K562 (cell line): Measurements from ENCODE around the gene UBA52. TPM values are rescaled to one million over a fixed set of nuclear protein-coding genes. Genes with fewer than 3 reads are reported as not detected.

Source experiments
- ATF1 ChIP-seq, 2 experiments: fragments of 450-650 bp in 1 of 2; IDR thresholded peaks; 2 replicates each; pipeline ENCODE4 v1.6.1; 2016; ENCODE audit warnings: missing compliant biosample characterization in 1 of 2, missing genetic modification characterization in 1 of 2
- ESRRB ChIP-seq: fragments of 250-450 bp; sonication (Bioruptor Pico); IDR thresholded peaks from 2 replicates; pipeline ENCODE4 v1.5.0; 2020; ENCODE audit warnings: mild to moderate bottlenecking, moderate library complexity, borderline replicate concordance
- GATAD2B ChIP-seq: fragments of 450-650 bp; IDR thresholded peaks from 2 replicates; pipeline ENCODE4 v1.6.1; 2017; ENCODE audit warnings: mild to moderate bottlenecking, borderline replicate concordance
- GTF2F1 ChIP-seq: IDR thresholded peaks from 2 replicates; pipeline ENCODE4 v1.6.1; 2011; ENCODE audit warnings: low read depth, low read length, improper control_type of control experiment
- HCFC1 ChIP-seq: IDR thresholded peaks from 2 replicates; pipeline ENCODE4 v1.6.1; 2012; ENCODE audit warnings: low read depth, low read length, improper control_type of control experiment
- HDAC1 ChIP-seq, 2 experiments: fragments of 450-650 bp; IDR thresholded peaks; 2 replicates each; pipeline ENCODE4 v1.6.1; 2016 to 2017; ENCODE audit warnings: inconsistent platforms in 1 of 2, mild to moderate bottlenecking in 1 of 2, moderate library complexity in 1 of 2
- JUN ChIP-seq, 2 experiments: sonication (generic) in 1 of 2; formaldehyde crosslinking in 1 of 2; IDR thresholded peaks; 2 replicates each; pipeline versions ENCODE4 v1.6.1 to v1.8.0; 2012 to 2022; ENCODE audit warnings: borderline replicate concordance in 2 of 2, mild to moderate bottlenecking in 2 of 2, improper control_type of control experiment in 1 of 2, low read depth in 1 of 2, low read length in 1 of 2, missing genetic modification reagents in 1 of 2
- MAFF ChIP-seq: IDR thresholded peaks from 2 replicates; pipeline ENCODE4 v1.6.1; 2012; ENCODE audit warnings: low read length, improper control_type of control experiment
- MYBL2 ChIP-seq, 2 experiments: fragments of 450-650 bp in 1 of 2; sonication (generic) in 1 of 2; formaldehyde crosslinking in 1 of 2; IDR thresholded peaks; 2 replicates each; pipeline versions ENCODE4 v1.6.1 to v1.8.1; 2017 to 2022; ENCODE audit warnings: borderline replicate concordance in 1 of 2, inconsistent platforms in 1 of 2, low read depth in 1 of 2, mild to moderate bottlenecking in 1 of 2, missing genetic modification reagents in 1 of 2, moderate library complexity in 1 of 2
- MYNN ChIP-seq, 2 experiments: sonication (generic); formaldehyde crosslinking in 1 of 2; IDR thresholded peaks; 2 replicates each; pipeline versions ENCODE4 v1.5.0 to v1.6.1; 2016 to 2020; ENCODE audit warnings: antibody characterized with exemption in 1 of 2, missing genetic modification reagents in 1 of 2
- NFXL1 ChIP-seq: fragments of 450-650 bp; formaldehyde crosslinking; IDR thresholded peaks from 2 replicates; pipeline ENCODE4 v1.4.0; 2021; ENCODE audit warnings: mild to moderate bottlenecking
- NR0B1 ChIP-seq: fragments of 450-650 bp; IDR thresholded peaks from one replicate; pipeline ENCODE4 v1.6.1; 2018; ENCODE audit warnings: mild to moderate bottlenecking, moderate library complexity; ENCODE audit not compliant: partially characterized antibody
- POLR3G ChIP-seq: IDR thresholded peaks from 2 replicates; pipeline ENCODE4 v1.6.1; 2011; ENCODE audit not compliant: insufficient read length, insufficient replicate concordance; ENCODE audit errors: extremely low read depth
- PTRF ChIP-seq: fragments of 450-650 bp; IDR thresholded peaks from 2 replicates; pipeline ENCODE4 v1.6.1; 2016; ENCODE audit warnings: mild to moderate bottlenecking, missing genetic modification characterization, missing compliant biosample characterization
- PYGO2 ChIP-seq: fragments of 450-650 bp; IDR thresholded peaks from 2 replicates; pipeline ENCODE4 v1.6.1; 2016; ENCODE audit warnings: mild to moderate bottlenecking, missing genetic modification characterization, moderate library complexity, missing compliant biosample characterization
- SRSF3 ChIP-seq: fragments of 200-400 bp; formaldehyde crosslinking; IDR thresholded peaks from 2 replicates; pipeline ENCODE4 v1.6.1; 2016; ENCODE audit warnings: mild to moderate bottlenecking, low read length, moderate library complexity; ENCODE audit not compliant: insufficient read depth
- SRSF9 ChIP-seq: fragments of 200-400 bp; formaldehyde crosslinking; IDR thresholded peaks from 2 replicates; pipeline ENCODE4 v1.6.1; 2017; ENCODE audit warnings: low read depth, low read length, borderline replicate concordance
- TOE1 ChIP-seq, 2 experiments: fragments of 450-650 bp in 1 of 2; sonication (generic) in 1 of 2; formaldehyde crosslinking in 1 of 2; IDR thresholded peaks; 2 replicates each; pipeline versions ENCODE4 v1.7.1 to v1.8.0; 2016 to 2022; ENCODE audit warnings: borderline replicate concordance in 2 of 2, mild to moderate bottlenecking in 2 of 2, antibody characterized with exemption in 1 of 2, inconsistent platforms in 1 of 2, low read depth in 1 of 2, missing genetic modification reagents in 1 of 2, moderate library complexity in 1 of 2
- ZC3H4 ChIP-seq: sonication (generic); formaldehyde crosslinking; IDR thresholded peaks from 2 replicates; pipeline ENCODE4 v1.9.0; 2021; ENCODE audit warnings: missing genetic modification reagents, borderline replicate concordance
- ZNF124 ChIP-seq: sonication (generic); formaldehyde crosslinking; IDR thresholded peaks from 2 replicates; pipeline ENCODE4 v1.8.1; 2022; ENCODE audit warnings: missing genetic modification reagents
- ZNF274 ChIP-seq: IDR thresholded peaks from 2 replicates; pipeline ENCODE4 v1.6.1; 2011; ENCODE audit warnings: low read depth, mild to moderate bottlenecking, low read length, moderate library complexity, borderline replicate concordance
- ZNF282 ChIP-seq: sonication (generic); formaldehyde crosslinking; IDR thresholded peaks from 2 replicates; pipeline ENCODE4 v1.8.1; 2023; ENCODE audit warnings: missing genetic modification reagents
- ZNF395 ChIP-seq: fragments of 200-800 bp; sonication (Bioruptor generic); IDR thresholded peaks from 2 replicates; pipeline ENCODE4 v1.6.1; 2017; ENCODE audit warnings: missing genetic modification characterization, missing compliant biosample characterization
- ZNF696 ChIP-seq: fragments of 250-450 bp; sonication (Bioruptor Pico); conservative IDR thresholded peaks from 2 replicates; pipeline ENCODE4 v1.4.0; 2020; ENCODE audit warnings: mild to moderate bottlenecking, moderate library complexity
- polyA plus RNA-seq, 8 experiments: library from polyadenylated mRNA; depleted of rRNA in 4 of 8; stranded (reverse) in 5 of 8; unstranded in 3 of 8; fragments of >200 nt; fragmentation: Nextera tagmentation in 2 of 8; fragmentation: Illumina TruSeq in 1 of 8; extraction: Ambion mirVana in 2 of 8; extraction: Trizol in 1 of 8; gene quantifications; 2 replicates each; pipeline versions ENCODE4 v1.2.1 to v1.2.3, GENCODE V29; 2011 to 2014; ENCODE audit warnings: inconsistent platforms in 1 of 8, missing spikeins in 1 of 8
- total RNA-seq, 7 experiments: library from RNA; depleted of rRNA in 6 of 7; stranded (reverse); fragments of >200 nt in 6 of 7; fragmentation: Illumina TruSeq in 2 of 7; extraction: Trizol in 2 of 7; gene quantifications; 2 replicates each; pipeline versions ENCODE4 v1.2.1 to v1.2.3, GENCODE V29; 2011 to 2021; ENCODE audit warnings: low replicate concordance in 1 of 7

Gene UBA52
- total and polyA plus RNA-seq, 9 of the 15 experiments (the other 6 are each of a cell fraction or from before 2014, with no cell fraction given), result 1,110 to 2,751 (median 1,733) TPM

GRCh38 chr19:18571564-18572344 is at the start of gene UBA52 (continued):
- TF ChIP-seq ESRRB (CRISPR knock-in tag) (no peak), MAFF (no peak), ZNF124 (CRISPR knock-in tag) (no peak), ZNF395 (no peak), SRSF3 (no peak), ZNF282 (no peak), PTRF (tag) (no peak), NFXL1 (CRISPR knock-in tag) (no peak), SRSF9 (no peak), GATAD2B (no peak), ZNF696 (CRISPR knock-in tag) (no peak), ATF1 (CRISPR knock-in tag; IDR thresholded peaks at IDR 0.05) (peak; percentile 73), ATF1 (tag; IDR thresholded peaks at IDR 0.05) (peak; percentile 98), MYBL2 (IDR thresholded peaks at IDR 0.05; ENCODE audit: low read depth) (no peak), MYBL2 (CRISPR knock-in tag; IDR thresholded peaks at IDR 0.05; ENCODE audit: borderline replicate concordance) (no peak), PYGO2 (tag) (no peak), HCFC1 (peak; percentile 96), JUN (IDR thresholded peaks at IDR 0.05; ENCODE audit: borderline replicate concordance, low read depth, low read length) (peak; percentile 87; the same call in 1 of the 2 replicates), JUN (CRISPR knock-in tag; IDR thresholded peaks at IDR 0.05; ENCODE audit: borderline replicate concordance) (peak; percentile 51; the same call in 1 of the 2 replicates), MYNN (IDR thresholded peaks at IDR 0.05) (peak; percentile 60; the same call in 1 of the 2 replicates), MYNN (CRISPR knock-in tag; IDR thresholded peaks at IDR 0.05) (no peak), TOE1 (IDR thresholded peaks at IDR 0.05; ENCODE audit: borderline replicate concordance) (peak; percentile 72; the same call in 1 of the 2 replicates), TOE1 (CRISPR knock-in tag; IDR thresholded peaks at IDR 0.05; ENCODE audit: borderline replicate concordance, low read depth) (no peak), POLR3G (no peak), NR0B1 (no peak), ZC3H4 (no peak), GTF2F1 (peak; percentile 67; the same call in 1 of the 2 replicates), ZNF274 (no peak), HDAC1 (IDR thresholded peaks at IDR 0.05) (peak in 1 of 2 experiments; percentile 94; a peak in 2 of 4 replicates)
